OCI-LY7 (cell line): ENCODE data around the gene IGSF10. TPM values are rescaled to one million over a fixed set of nuclear protein-coding genes. Genes with fewer than 3 reads are reported as not detected.

Experiments used
- BruUV-seq: library from RNA; stranded (reverse); fragments of 400-500 nt; replicated peaks from 2 replicates; lab custom pipeline; 2021; lab: Mats Ljungman, UMichigan
- CTCF ChIA-PET: fragments of 300-600 bp; sonication (Branson Sonifier 250); formaldehyde crosslinking; loops from one replicate; lab custom pipeline; 2022; ENCODE audit warnings: antibody characterized with exemption; ENCODE audit not compliant: unreplicated experiment; lab: Charles Lee
- POLR2A ChIA-PET: fragments of 300-600 bp; sonication (Branson Sonifier 250); formaldehyde crosslinking; loops from one replicate; lab custom pipeline; 2022; ENCODE audit warnings: antibody characterized with exemption; lab: Charles Lee
- DNase-seq: peaks from one replicate; pipeline ENCODE4 v3.0.0-alpha.2; 2015; ENCODE audit warnings: low spot score
- H2AFZ ChIP-seq: fragments of 200-600 bp; sonication (generic), shearing (Covaris generic); 2 replicates; pipeline ENCODE4 v1.6.1; 2014; ENCODE audit warnings: mild to moderate bottlenecking, antibody characterized with exemption, low read length, moderate library complexity
- H3K27ac ChIP-seq: fragments of 200-600 bp; sonication (generic); 2 replicates; pipeline ENCODE4 v1.5.1; 2014; ENCODE audit warnings: mixed run types, low read depth, mild to moderate bottlenecking, moderate library complexity, low read length, inconsistent platforms; ENCODE audit not compliant: poor library complexity, severe bottlenecking
- H3K36me3 ChIP-seq: fragments of 200-600 bp; sonication (generic); 2 replicates; pipeline ENCODE4 v1.6.1; 2014; ENCODE audit warnings: mild to moderate bottlenecking, antibody characterized with exemption, low read length, moderate library complexity, mixed read lengths; ENCODE audit not compliant: insufficient read depth
- H3K4me1 ChIP-seq: fragments of 200-600 bp; sonication (generic); 2 replicates; pipeline ENCODE4 v1.5.1; 2014; ENCODE audit warnings: mild to moderate bottlenecking, low read length; ENCODE audit not compliant: insufficient read depth, poor library complexity, severe bottlenecking
- H3K4me2 ChIP-seq: fragments of 200-600 bp; sonication (generic); 2 replicates; pipeline ENCODE4 v1.6.1; 2014; ENCODE audit warnings: mild to moderate bottlenecking, low read length
- H3K4me3 ChIP-seq: fragments of 200-600 bp; sonication (generic); 2 replicates; pipeline ENCODE4 v1.5.1; 2014; ENCODE audit warnings: mild to moderate bottlenecking, low read depth, low read length; ENCODE audit not compliant: poor library complexity, severe bottlenecking
- H3K79me2 ChIP-seq: fragments of 200-600 bp; sonication (generic); 2 replicates; pipeline ENCODE4 v1.6.1; 2016; ENCODE audit warnings: low read depth, mild to moderate bottlenecking, low read length, moderate library complexity, mixed read lengths; ENCODE audit not compliant: insufficient read depth
- H3K9me2 ChIP-seq: fragments of 200-600 bp; sonication (generic); 2 replicates; pipeline ENCODE4 v1.6.1; 2016; ENCODE audit warnings: mild to moderate bottlenecking, low read length, mixed read lengths; ENCODE audit not compliant: insufficient read depth
- H3K9me3 ChIP-seq: fragments of 200-600 bp; sonication (generic); 2 replicates; pipeline ENCODE4 v1.6.1; 2014; ENCODE audit warnings: mild to moderate bottlenecking, mixed run types, low read length, mixed read lengths
- H4K20me1 ChIP-seq: fragments of 200-600 bp; sonication (generic); 2 replicates; pipeline ENCODE4 v1.6.1; 2014; ENCODE audit warnings: mild to moderate bottlenecking, antibody characterized with exemption, low read length, moderate library complexity, mixed read lengths; ENCODE audit not compliant: insufficient read depth
- CTCF ChIP-seq: fragments of 200-600 bp; sonication (generic); conservative IDR thresholded peaks from 2 replicates; pipeline ENCODE4 v1.5.1; 2014; ENCODE audit warnings: mild to moderate bottlenecking, antibody characterized with exemption, low read length, moderate library complexity, mixed read lengths
- EZH2phosphoT487 ChIP-seq: fragments of 200-600 bp; sonication (generic); IDR thresholded peaks from 2 replicates; pipeline ENCODE4 v1.6.1; 2018; ENCODE audit warnings: low read depth, borderline replicate concordance, mild to moderate bottlenecking, mixed run types, antibody characterized with exemption, low read length, moderate library complexity, mixed read lengths
- intact Hi-C: fragments of 100-400 bp; cut with micrococcal nuclease; formaldehyde crosslinking; loops from one replicate; pipeline ENCODE4 v1.10.0; 2022; ENCODE audit not compliant: unreplicated experiment
- total RNA-seq, 2 experiments: library from RNA; depleted of rRNA in 1 of 2; stranded (reverse); fragments of >200 nt in 1 of 2; shearing (Covaris generic) in 1 of 2; gene quantifications; 2 replicates each; pipeline ENCODE4 v1.2.3, GENCODE V29; 2014 to 2022

Gene IGSF10
- total RNA-seq, 2 experiments from 2014 or later, result not detected

GRCh38 chr3:151479452-151479851, 18.6 kb upstream of the IGSF10 start:
- peaks cover 7% of the 10 kb centered on the region; the same call in 1 of the 2 replicates for H3K9me3 ChIP-seq
- H3K4me2 ChIP-seq, result no peak overlapping the region
- H3K79me2 ChIP-seq, result no peaks in the 10 kb centered on the region
- no peak overlapping the region for H2AFZ ChIP-seq
- H3K36me3 ChIP-seq, result no peaks in the 10 kb centered on the region
- no peaks in the 10 kb centered on the region for H3K9me2 ChIP-seq
- no peak for TF ChIP-seq EZH2phosphoT487
- TF ChIP-seq CTCF, result no peak
- no peaks in the 10 kb centered on the region for H4K20me1 ChIP-seq
- no peak overlapping the region for H3K27ac ChIP-seq
- no peak overlapping the region for H3K4me3 ChIP-seq
- CTCF ChIA-PET, result no interaction called here
- no peak for DNase-seq
- intact Hi-C loops, result no loop called here
- H3K4me1 ChIP-seq, result no peaks in the 10 kb centered on the region
- POLR2A ChIA-PET, result no interaction called here
- no TSS peak for BruUV-seq

GRCh38 chr3:151478335-151478697, 17.5 kb upstream of the IGSF10 start:
- TF ChIP-seq EZH2phosphoT487 (no peak), CTCF (no peak)
- Histone ChIP-seq H2AFZ (no peak overlapping the region), H3K9me2 (no peaks in the 10 kb centered on the region), H3K4me2 (no peak overlapping the region), H3K27ac (no peak overlapping the region), H3K4me3 (no peak overlapping the region), H3K79me2 (no peaks in the 10 kb centered on the region), H3K9me3 (peaks cover 7% of the 10 kb centered on the region; the same call in 1 of the 2 replicates), H3K36me3 (no peaks in the 10 kb centered on the region), H3K4me1 (no peaks in the 10 kb centered on the region), H4K20me1 (no peaks in the 10 kb centered on the region)
- BruUV-seq, result no TSS peak
- CTCF ChIA-PET, result no interaction called here
- intact Hi-C loops, result no loop called here
- POLR2A ChIA-PET, result interaction anchor here (0.5 kb wide), 1 partner anchor 565 kb away, joined by 3 read pairs; no protein-coding TSS in a partner anchor
- no peak for DNase-seq

- H3K9me2 ChIP-seq, result no peaks in the 10 kb centered on the region
- no peaks in the 10 kb centered on the region for H4K20me1 ChIP-seq
- no peaks in the 10 kb centered on the region for H3K79me2 ChIP-seq
- no peaks in the 10 kb centered on the region for H3K4me1 ChIP-seq
- no peak overlapping the region for H3K4me3 ChIP-seq
- intact Hi-C loops, result no loop called here
- no peak overlapping the region for H2AFZ ChIP-seq
- TF ChIP-seq EZH2phosphoT487 (no peak), CTCF (no peak)
- H3K36me3 ChIP-seq, result no peaks in the 10 kb centered on the region
- peaks cover 4% of the 10 kb centered on the region; the same call in 1 of the 2 replicates for H3K9me3 ChIP-seq
- no peak for DNase-seq
- no TSS peak for BruUV-seq
- CTCF ChIA-PET, result no interaction called here
- no peak overlapping the region for H3K4me2 ChIP-seq
- no peak overlapping the region for H3K27ac ChIP-seq
- POLR2A ChIA-PET, result interaction anchor here (0.5 kb wide), 1 partner anchor 566 kb away, joined by 3 read pairs; no protein-coding TSS in a partner anchor
Observed at GRCh38 chr3:151477591-151478334, 16.9 kb upstream of the IGSF10 start.
